AG04450 (cell line): Measurements from ENCODE around the gene SLC10A7. TPM values are rescaled to one million over a fixed set of nuclear protein-coding genes. Genes with fewer than 3 reads are reported as not detected.

Source experiments
- CTCF ChIA-PET: fragments of 300-600, 350-600 bp; formaldehyde crosslinking; extraction: SDS; loops from one replicate; lab custom pipeline; 2022; ENCODE audit warnings: antibody characterized with exemption, inconsistent platforms; lab: Charles Lee
- POLR2A ChIA-PET: fragments of 350-600 bp; formaldehyde crosslinking; extraction: SDS; loops from one replicate; lab custom pipeline; 2021; ENCODE audit warnings: antibody characterized with exemption, inconsistent platforms; lab: Yijun Ruan, JAX
- DNase-seq: peaks from one replicate; pipeline ENCODE4 v3.0.0-alpha.2; 2011; ENCODE audit warnings: low read depth, low spot score
- H3K27ac ChIP-seq: one replicate; pipeline ENCODE4 v1.5.1; 2012; ENCODE audit warnings: low read depth, low read length, control low read depth
- H3K27me3 ChIP-seq: one replicate; pipeline ENCODE4 v1.6.0; 2012; ENCODE audit warnings: low read length; ENCODE audit not compliant: control insufficient read depth, insufficient read depth
- H3K4me3 ChIP-seq: 2 replicates; pipeline ENCODE4 v1.5.1; 2011; ENCODE audit warnings: mild to moderate bottlenecking, low read depth, low read length, control low read depth
- H3K9me3 ChIP-seq: 2 replicates; pipeline ENCODE4 v1.5.1; 2012; ENCODE audit warnings: low read length; ENCODE audit not compliant: control insufficient read depth, insufficient read depth
- polyA plus RNA-seq: library from polyadenylated mRNA; depleted of rRNA; stranded (reverse); fragments of >200 nt; gene quantifications from 2 replicates; pipeline ENCODE4 v1.2.3, GENCODE V29; 2011; rRNA removed
- small RNA-seq: library from RNA; depleted of rRNA; stranded (forward); fragments of <200 nt; gene quantifications from one replicate; pipeline ENCODE3, GENCODE V24; 2012; ENCODE audit warnings: low read depth; ENCODE audit not compliant: insufficient read length
- TF ChIP-seq, protein P1 (sequence below): IDR thresholded peaks from 2 replicates; pipeline ENCODE4 v1.5.1; 2011; ENCODE audit warnings: low read depth, low read length, control low read depth, inconsistent platforms

Gene SLC10A7
- polyA plus RNA-seq, 1 experiment: 13.8 TPM

DNA sequence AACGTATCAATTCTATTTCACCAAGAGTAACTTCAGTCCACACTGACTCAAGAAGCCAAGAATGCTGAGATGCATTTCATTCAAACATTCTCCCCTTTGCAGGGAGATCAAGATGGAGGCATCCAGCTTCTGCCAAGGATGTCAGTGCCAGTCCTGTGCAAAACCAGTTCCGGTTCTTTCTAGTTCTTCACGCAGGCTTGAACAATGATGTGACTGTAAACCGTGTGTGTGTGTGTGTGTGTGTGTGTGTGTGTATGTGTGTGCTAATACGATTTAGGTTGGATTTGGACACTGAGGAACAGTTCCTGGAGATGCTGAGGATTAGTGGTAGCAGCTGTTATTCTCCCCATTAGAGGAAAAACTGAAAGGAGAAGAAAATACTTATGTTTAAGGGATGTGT is 307.5 kb downstream of the SLC10A7 start, which contains the start of gene REELD1:
Gene REELD1, plus strand, starts transcription at position 301 of the 400 bp plus-strand sequence. CDS start 2,415 bp downstream, outside the sequence.
- TF ChIP-seq, protein P1, sequence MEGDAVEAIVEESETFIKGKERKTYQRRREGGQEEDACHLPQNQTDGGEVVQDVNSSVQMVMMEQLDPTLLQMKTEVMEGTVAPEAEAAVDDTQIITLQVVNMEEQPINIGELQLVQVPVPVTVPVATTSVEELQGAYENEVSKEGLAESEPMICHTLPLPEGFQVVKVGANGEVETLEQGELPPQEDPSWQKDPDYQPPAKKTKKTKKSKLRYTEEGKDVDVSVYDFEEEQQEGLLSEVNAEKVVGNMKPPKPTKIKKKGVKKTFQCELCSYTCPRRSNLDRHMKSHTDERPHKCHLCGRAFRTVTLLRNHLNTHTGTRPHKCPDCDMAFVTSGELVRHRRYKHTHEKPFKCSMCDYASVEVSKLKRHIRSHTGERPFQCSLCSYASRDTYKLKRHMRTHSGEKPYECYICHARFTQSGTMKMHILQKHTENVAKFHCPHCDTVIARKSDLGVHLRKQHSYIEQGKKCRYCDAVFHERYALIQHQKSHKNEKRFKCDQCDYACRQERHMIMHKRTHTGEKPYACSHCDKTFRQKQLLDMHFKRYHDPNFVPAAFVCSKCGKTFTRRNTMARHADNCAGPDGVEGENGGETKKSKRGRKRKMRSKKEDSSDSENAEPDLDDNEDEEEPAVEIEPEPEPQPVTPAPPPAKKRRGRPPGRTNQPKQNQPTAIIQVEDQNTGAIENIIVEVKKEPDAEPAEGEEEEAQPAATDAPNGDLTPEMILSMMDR: no peak
- DNase-seq: no peak
- Histone ChIP-seq H3K9me3 (no peaks in the 10 kb centered on the region), H3K4me3 (no peak within 1 kb of the TSS), H3K27me3 (no peaks in the 10 kb centered on the region), H3K27ac (no peak within 1 kb of the TSS)
- CTCF ChIA-PET: interaction anchor here (1.4 kb wide), 1 partner anchor 28 kb away, joined by 3 read pairs; no protein-coding TSS in a partner anchor
- POLR2A ChIA-PET: no interaction called here

DNA sequence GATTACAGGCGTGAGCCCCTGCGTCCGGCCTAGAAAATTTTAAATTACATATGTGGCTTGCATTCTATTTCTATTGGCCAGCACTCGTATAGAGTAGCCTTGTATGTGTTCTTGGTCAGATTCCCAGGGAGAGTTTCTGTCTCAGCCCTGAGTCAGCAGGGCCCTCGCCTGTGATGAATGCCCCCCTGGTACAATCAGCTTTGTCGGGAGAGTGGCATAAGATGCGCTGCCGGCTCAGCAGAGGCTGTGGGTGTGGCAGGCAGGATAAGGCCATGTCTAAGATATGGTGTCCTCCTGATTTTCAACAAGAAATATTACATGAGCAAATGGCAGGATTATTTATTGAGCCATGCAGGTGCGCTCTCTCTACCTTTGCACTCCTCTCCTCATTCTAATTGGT is 309.0 kb downstream of the SLC10A7 start:
- CTCF ChIA-PET: interaction anchor here (1.4 kb wide), 1 partner anchor 30 kb away, joined by 3 read pairs; no protein-coding TSS in a partner anchor
- Histone ChIP-seq H3K4me3 (no peak overlapping the region), H3K27me3 (no peaks in the 10 kb centered on the region), H3K9me3 (no peaks in the 10 kb centered on the region), H3K27ac (no peak overlapping the region)
- TF ChIP-seq, protein P1: no peak
- POLR2A ChIA-PET: no interaction called here
- no peak for DNase-seq

DNA sequence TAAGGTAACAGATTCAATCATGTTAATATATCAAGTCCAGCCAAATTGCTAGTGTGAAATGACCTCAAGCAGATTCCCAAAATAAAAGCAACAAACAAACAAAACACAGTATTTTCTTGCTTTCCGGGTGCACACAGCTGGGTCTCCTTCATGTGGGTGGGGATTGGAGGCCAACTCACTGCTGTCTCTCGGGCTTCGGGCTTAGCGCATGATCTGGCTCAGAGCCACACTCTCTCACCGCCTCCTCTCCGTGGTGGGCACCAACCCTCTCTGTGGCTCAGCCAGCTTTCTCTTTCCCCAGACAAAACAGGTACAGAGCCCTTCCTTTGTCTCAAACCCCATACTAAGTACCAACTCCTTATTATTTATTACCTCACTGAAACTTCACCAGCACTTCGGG is 310.3 kb downstream of the SLC10A7 start:
- Histone ChIP-seq H3K27me3 (peaks cover 1% of the 10 kb centered on the region), H3K9me3 (no peaks in the 10 kb centered on the region), H3K27ac (no peak overlapping the region), H3K4me3 (no peak overlapping the region)
- CTCF ChIA-PET: no interaction called here
- TF ChIP-seq, protein P1: no peak
- POLR2A ChIA-PET: no interaction called here
- no peak for DNase-seq

DNA sequence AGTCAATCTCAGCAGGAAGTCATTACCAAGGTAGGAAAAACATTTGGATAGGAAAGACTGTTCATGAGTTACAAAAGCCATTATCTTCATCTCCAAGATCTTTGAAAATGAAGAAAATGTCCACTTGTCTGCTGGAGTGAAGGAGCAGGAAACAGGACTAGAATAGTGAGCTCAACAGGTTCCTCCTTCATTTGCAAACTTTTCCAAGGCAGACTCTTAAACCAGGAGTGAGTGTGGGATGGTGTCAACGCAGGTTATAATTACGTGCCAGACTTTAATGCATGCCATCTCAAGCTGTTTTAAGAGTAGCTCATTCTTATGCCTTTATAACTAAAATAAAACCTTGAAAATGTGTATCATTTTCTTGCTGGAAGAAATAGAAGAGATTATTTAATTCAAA is 310.9 kb downstream of the SLC10A7 start:
- Histone ChIP-seq H3K27me3 (peaks cover 2% of the 10 kb centered on the region), H3K27ac (no peak overlapping the region), H3K4me3 (no peak overlapping the region), H3K9me3 (no peaks in the 10 kb centered on the region)
- no peak for DNase-seq
- ChIA-PET POLR2A (no interaction called here), CTCF (no interaction called here)
- TF ChIP-seq, protein P1: no peak

DNA sequence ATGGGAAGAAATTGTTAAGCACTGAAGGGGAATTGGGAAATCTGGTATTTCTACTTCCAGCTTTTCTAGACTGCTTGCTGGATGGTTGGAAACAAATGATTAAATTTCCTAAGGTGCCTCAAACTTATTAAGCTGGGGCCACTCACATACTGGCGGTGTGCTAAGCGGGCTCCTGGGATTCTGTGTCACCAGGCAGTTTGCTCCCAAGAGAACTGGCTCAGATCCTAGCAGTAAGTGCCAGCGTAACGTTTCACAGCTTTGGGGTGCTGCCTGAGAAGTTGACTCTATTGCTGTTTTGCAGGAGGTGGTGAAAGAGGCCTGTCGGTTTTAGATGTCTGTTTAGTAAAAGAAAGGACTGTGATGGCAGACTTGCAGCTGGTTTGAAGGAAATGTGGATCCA is 314.3 kb downstream of the SLC10A7 start:
- no peak for DNase-seq
- TF ChIP-seq, protein P1: no peak
- POLR2A ChIA-PET: no interaction called here
- H3K4me3 ChIP-seq: no peak overlapping the region
- CTCF ChIA-PET: no interaction called here
- H3K27me3 ChIP-seq: peaks cover 2% of the 10 kb centered on the region
- no peak overlapping the region for H3K27ac ChIP-seq
- H3K9me3 ChIP-seq: no peaks in the 10 kb centered on the region

Small RNA genes within 50 kb of the gene (small RNA-seq; reads per million reads assigned to genes)
- gene MIR7849: not detected

Other genes with a start within 250 kb of the SLC10A7 start
- not detected in 2 replicates for gene POU4F2, start 117.0 kb upstream of the SLC10A7 start, polyA plus RNA-seq